HEK293 (cell line): ENCODE data around the gene MAGEB3.

Experiments
- MYNN ChIP-seq: fragments of 450-650 bp; formaldehyde crosslinking; IDR thresholded peaks from 2 replicates; pipeline ENCODE4 v1.5.1; 2016; ENCODE audit warnings: missing biosample characterization, missing genetic modification characterization, borderline replicate concordance
- ZNF23 ChIP-seq: fragments of 450-650 bp; formaldehyde crosslinking; IDR thresholded peaks from 2 replicates; pipeline ENCODE4 v1.5.1; 2016; ENCODE audit warnings: missing biosample characterization, missing genetic modification characterization, borderline replicate concordance
- ZNF664 ChIP-seq: fragments of 450-650 bp; formaldehyde crosslinking; IDR thresholded peaks from 2 replicates; pipeline ENCODE4 v1.5.1; 2016; ENCODE audit warnings: missing biosample characterization, missing genetic modification characterization
- ZNF768 ChIP-seq: fragments of 450-650 bp; formaldehyde crosslinking; IDR thresholded peaks from 2 replicates; pipeline ENCODE4 v1.5.1; 2018; ENCODE audit warnings: missing biosample characterization, mild to moderate bottlenecking, missing genetic modification characterization
- TF ChIP-seq, protein P1 (sequence below): fragments of 450-650 bp; formaldehyde crosslinking; IDR thresholded peaks from 2 replicates; pipeline ENCODE4 v1.5.1; 2016; ENCODE audit warnings: missing biosample characterization, missing genetic modification characterization
- TF ChIP-seq, protein P2 (sequence below): fragments of 450-650 bp; formaldehyde crosslinking; IDR thresholded peaks from 2 replicates; pipeline ENCODE4 v1.5.1; 2016; ENCODE audit warnings: missing biosample characterization, missing genetic modification characterization

DNA sequence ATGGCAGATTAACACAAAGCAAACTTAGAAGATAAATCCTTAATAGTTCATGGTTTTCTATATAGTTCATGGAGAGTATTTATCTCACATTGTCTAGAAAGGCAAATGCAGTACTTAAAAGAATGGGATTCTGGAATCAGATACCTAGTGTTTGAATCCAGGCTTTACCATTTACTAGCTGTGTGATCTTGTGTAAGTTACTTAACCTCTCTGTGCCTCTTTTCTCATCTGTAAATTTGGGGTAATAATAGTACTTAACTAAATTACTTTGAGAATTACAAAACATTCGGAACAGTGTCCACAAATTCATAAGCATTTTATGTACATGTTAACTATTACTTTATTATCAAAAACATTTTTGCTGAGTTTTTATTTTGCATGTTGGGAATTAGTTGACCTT, 32.3 kb downstream of the MAGEB3 start:
- TF ChIP-seq, protein P1, sequence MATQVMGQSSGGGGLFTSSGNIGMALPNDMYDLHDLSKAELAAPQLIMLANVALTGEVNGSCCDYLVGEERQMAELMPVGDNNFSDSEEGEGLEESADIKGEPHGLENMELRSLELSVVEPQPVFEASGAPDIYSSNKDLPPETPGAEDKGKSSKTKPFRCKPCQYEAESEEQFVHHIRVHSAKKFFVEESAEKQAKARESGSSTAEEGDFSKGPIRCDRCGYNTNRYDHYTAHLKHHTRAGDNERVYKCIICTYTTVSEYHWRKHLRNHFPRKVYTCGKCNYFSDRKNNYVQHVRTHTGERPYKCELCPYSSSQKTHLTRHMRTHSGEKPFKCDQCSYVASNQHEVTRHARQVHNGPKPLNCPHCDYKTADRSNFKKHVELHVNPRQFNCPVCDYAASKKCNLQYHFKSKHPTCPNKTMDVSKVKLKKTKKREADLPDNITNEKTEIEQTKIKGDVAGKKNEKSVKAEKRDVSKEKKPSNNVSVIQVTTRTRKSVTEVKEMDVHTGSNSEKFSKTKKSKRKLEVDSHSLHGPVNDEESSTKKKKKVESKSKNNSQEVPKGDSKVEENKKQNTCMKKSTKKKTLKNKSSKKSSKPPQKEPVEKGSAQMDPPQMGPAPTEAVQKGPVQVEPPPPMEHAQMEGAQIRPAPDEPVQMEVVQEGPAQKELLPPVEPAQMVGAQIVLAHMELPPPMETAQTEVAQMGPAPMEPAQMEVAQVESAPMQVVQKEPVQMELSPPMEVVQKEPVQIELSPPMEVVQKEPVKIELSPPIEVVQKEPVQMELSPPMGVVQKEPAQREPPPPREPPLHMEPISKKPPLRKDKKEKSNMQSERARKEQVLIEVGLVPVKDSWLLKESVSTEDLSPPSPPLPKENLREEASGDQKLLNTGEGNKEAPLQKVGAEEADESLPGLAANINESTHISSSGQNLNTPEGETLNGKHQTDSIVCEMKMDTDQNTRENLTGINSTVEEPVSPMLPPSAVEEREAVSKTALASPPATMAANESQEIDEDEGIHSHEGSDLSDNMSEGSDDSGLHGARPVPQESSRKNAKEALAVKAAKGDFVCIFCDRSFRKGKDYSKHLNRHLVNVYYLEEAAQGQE (tag by site-specific recombination): no peak
- TF ChIP-seq ZNF23 (tag by site-specific recombination) (no peak), ZNF664 (tag by site-specific recombination) (no peak), MYNN (tag by site-specific recombination) (no peak), ZNF768 (tag by site-specific recombination) (no peak)
- TF ChIP-seq, protein P2, sequence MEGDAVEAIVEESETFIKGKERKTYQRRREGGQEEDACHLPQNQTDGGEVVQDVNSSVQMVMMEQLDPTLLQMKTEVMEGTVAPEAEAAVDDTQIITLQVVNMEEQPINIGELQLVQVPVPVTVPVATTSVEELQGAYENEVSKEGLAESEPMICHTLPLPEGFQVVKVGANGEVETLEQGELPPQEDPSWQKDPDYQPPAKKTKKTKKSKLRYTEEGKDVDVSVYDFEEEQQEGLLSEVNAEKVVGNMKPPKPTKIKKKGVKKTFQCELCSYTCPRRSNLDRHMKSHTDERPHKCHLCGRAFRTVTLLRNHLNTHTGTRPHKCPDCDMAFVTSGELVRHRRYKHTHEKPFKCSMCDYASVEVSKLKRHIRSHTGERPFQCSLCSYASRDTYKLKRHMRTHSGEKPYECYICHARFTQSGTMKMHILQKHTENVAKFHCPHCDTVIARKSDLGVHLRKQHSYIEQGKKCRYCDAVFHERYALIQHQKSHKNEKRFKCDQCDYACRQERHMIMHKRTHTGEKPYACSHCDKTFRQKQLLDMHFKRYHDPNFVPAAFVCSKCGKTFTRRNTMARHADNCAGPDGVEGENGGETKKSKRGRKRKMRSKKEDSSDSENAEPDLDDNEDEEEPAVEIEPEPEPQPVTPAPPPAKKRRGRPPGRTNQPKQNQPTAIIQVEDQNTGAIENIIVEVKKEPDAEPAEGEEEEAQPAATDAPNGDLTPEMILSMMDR (tag by site-specific recombination): no peak
